Activated T-cell treated with anti-CD3 and anti-CD28 coated beads, Interleukin-2, amount 50 U/mL, for 24 hours (primary cell): Measurements from ENCODE around the gene XRN2.

ENCODE experiments used
- DNase-seq: peaks from one replicate; pipeline ENCODE4 v3.0.0-alpha.2; 2020
- H3K27ac Mint-ChIP-seq: 2 replicates; pipeline ENCODE4 v1.8.0; 2020; ENCODE audit warnings: mild to moderate bottlenecking, mixed read lengths
- H3K27me3 Mint-ChIP-seq: 2 replicates; pipeline ENCODE4 v1.8.0; 2020; ENCODE audit warnings: mixed read lengths
- H3K36me3 Mint-ChIP-seq: 2 replicates; pipeline ENCODE4 v1.8.0; 2020; ENCODE audit warnings: low read depth, mixed read lengths
- H3K4me1 Mint-ChIP-seq: 2 replicates; pipeline ENCODE4 v1.8.0; 2020; ENCODE audit warnings: low read depth, mixed read lengths
- H3K4me3 Mint-ChIP-seq: 2 replicates; pipeline ENCODE4 v1.8.0; 2020; ENCODE audit warnings: mild to moderate bottlenecking, moderate library complexity, mixed read lengths
- H3K9me3 Mint-ChIP-seq: 2 replicates; pipeline ENCODE4 v1.8.0; 2020; ENCODE audit warnings: mixed read lengths

Gene XRN2, protein sequence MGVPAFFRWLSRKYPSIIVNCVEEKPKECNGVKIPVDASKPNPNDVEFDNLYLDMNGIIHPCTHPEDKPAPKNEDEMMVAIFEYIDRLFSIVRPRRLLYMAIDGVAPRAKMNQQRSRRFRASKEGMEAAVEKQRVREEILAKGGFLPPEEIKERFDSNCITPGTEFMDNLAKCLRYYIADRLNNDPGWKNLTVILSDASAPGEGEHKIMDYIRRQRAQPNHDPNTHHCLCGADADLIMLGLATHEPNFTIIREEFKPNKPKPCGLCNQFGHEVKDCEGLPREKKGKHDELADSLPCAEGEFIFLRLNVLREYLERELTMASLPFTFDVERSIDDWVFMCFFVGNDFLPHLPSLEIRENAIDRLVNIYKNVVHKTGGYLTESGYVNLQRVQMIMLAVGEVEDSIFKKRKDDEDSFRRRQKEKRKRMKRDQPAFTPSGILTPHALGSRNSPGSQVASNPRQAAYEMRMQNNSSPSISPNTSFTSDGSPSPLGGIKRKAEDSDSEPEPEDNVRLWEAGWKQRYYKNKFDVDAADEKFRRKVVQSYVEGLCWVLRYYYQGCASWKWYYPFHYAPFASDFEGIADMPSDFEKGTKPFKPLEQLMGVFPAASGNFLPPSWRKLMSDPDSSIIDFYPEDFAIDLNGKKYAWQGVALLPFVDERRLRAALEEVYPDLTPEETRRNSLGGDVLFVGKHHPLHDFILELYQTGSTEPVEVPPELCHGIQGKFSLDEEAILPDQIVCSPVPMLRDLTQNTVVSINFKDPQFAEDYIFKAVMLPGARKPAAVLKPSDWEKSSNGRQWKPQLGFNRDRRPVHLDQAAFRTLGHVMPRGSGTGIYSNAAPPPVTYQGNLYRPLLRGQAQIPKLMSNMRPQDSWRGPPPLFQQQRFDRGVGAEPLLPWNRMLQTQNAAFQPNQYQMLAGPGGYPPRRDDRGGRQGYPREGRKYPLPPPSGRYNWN

DNA sequence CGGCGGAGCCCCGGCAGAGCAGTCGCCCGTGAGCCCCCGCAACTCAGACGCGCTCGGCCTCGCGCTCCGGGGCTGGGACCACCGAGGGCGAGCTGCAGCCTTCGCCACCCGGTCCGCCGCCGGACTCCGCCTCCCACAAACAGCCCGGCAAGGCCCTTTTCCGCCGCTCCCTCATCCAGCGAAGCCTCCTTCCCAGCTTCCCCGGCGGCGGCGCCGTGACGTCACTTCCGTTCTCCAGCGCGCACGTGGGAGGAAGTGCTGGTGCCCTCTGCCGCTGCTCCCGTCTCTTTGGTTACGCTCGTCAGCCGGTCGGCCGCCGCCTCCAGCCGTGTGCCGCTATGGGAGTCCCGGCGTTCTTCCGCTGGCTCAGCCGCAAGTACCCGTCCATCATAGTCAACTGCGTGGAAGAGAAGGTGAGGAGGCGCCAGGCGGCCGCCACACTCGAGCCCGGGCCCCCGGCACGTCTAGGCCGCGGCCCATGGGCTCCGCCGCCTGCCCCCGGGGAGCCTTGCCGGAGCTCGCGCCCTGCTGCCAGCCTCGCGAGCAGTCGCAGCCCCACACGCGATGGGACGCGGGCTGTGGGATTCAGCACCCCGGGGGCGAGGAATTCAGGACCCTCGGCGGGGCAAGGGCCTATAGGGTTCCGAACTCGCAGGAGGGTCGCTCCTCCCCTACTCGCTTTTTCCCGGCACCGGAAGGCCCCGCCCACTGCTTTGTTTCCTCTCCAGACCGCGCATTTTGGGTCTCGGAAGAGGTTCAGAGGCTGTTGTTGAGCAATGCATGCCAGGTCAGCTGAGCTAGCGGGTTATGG lies at the start of gene XRN2:
XRN2 (plus strand) TSS at position 271 of the 811 bp plus-strand sequence; CDS start at position 339, 68 bp downstream.
- peak; percentile 98 for DNase-seq
- peaks cover 3% of the 10 kb centered on the region for H3K9me3 Mint-ChIP-seq
- H3K36me3 Mint-ChIP-seq = peaks cover 50% of the 10 kb centered on the region
- H3K27me3 Mint-ChIP-seq = no peaks in the 10 kb centered on the region
- H3K4me1 Mint-ChIP-seq = peaks cover 51% of the 10 kb centered on the region
- peak within 1 kb of the TSS; percentile 97 for H3K4me3 Mint-ChIP-seq
- H3K27ac Mint-ChIP-seq = peak within 1 kb of the TSS; percentile 100

DNA sequence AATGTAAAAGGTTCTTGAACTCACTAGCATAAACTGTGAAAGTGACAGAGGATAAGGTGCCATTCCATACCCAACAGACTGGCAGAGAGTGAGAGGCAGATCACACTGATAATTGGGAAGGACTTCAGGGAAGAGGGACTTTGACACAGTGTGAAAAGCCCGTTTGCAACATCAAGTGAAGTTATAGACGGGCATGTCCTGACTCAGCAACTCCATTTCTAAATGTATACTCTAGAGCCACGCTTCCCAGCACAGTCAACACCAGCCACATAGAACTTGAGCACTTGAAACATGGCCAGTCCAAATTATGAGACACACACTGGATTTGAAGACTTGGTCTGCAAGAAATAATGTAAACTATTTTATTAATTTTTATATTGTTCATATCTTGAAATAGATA lies 45.9 kb upstream of the XRN2 start:
- H3K27ac Mint-ChIP-seq = no peak overlapping the region
- peaks cover 6% of the 10 kb centered on the region for H3K4me1 Mint-ChIP-seq
- no peaks in the 10 kb centered on the region for H3K36me3 Mint-ChIP-seq
- no peak overlapping the region for H3K4me3 Mint-ChIP-seq
- no peaks in the 10 kb centered on the region for H3K9me3 Mint-ChIP-seq
- DNase-seq = no peak
- H3K27me3 Mint-ChIP-seq = peaks cover 3% of the 10 kb centered on the region

DNA sequence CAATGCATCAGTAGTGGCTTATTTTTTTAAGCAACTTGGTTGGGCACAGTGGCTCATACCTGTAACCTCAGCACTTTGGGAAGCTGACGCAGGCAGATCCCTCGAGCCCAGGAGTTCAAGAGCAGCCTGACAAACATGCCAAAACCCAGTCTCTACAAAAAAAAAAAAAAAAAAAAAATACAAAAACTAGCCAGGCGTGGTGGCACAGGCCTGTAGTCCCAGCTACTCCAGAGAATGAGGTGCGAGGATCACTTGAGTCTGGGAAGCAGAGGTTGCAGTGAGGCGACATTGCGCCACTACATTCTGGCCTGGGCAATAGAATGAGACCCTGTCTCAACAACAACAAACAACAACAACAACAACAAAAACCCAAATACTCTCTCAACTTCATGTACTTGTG lies 44.7 kb upstream of the XRN2 start:
- no peak for DNase-seq
- H3K4me3 Mint-ChIP-seq = no peak overlapping the region
- H3K4me1 Mint-ChIP-seq = no peaks in the 10 kb centered on the region
- H3K27ac Mint-ChIP-seq = no peak overlapping the region
- H3K27me3 Mint-ChIP-seq = peaks cover 13% of the 10 kb centered on the region
- no peaks in the 10 kb centered on the region for H3K9me3 Mint-ChIP-seq
- no peaks in the 10 kb centered on the region for H3K36me3 Mint-ChIP-seq

DNA sequence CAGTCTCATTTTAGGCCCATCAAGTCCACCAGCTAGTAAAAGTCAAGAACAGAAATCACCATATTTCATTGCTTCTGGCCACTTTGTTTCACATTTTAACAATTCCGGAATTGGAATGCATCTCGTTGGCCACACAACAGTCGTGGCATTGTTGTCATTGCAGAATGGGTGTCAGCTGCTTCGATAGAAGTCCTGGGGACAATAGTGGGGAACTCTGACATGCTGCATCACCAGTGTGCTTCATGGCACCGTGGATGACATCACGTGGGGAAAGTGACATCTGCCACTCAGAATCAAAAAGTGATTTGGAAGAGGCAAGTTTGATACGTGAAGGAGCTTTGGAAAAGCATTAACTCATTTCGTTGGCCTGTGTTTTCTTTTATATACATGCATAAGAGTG lies 43.8 kb upstream of the XRN2 start:
- Mint-ChIP-seq H3K9me3 (no peaks in the 10 kb centered on the region), H3K27ac (no peak overlapping the region), H3K27me3 (peaks cover 17% of the 10 kb centered on the region), H3K36me3 (no peaks in the 10 kb centered on the region), H3K4me1 (no peaks in the 10 kb centered on the region), H3K4me3 (no peak overlapping the region)
- DNase-seq = no peak

DNA sequence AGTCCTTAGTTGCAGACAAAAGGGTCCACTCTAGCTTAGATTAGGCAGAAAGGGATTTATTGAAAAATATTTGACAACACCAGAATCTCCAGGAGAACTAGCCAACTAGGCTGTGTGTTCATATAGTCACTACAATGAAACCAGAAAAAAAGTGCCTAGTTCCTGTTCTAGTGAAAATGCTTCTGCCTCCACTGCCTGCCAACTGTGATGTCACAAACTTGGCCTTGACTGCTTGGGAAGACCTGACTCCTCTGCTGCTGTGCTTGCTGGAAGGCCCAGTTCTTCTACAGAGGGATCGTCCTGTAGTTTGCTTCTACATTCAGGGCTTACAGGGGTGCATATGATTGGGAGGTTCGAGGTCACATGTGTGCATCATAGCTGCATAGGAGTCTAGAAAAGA lies 40.3 kb upstream of the XRN2 start:
- no peak for DNase-seq
- Mint-ChIP-seq H3K27me3 (peaks cover 22% of the 10 kb centered on the region), H3K36me3 (no peaks in the 10 kb centered on the region)

DNA sequence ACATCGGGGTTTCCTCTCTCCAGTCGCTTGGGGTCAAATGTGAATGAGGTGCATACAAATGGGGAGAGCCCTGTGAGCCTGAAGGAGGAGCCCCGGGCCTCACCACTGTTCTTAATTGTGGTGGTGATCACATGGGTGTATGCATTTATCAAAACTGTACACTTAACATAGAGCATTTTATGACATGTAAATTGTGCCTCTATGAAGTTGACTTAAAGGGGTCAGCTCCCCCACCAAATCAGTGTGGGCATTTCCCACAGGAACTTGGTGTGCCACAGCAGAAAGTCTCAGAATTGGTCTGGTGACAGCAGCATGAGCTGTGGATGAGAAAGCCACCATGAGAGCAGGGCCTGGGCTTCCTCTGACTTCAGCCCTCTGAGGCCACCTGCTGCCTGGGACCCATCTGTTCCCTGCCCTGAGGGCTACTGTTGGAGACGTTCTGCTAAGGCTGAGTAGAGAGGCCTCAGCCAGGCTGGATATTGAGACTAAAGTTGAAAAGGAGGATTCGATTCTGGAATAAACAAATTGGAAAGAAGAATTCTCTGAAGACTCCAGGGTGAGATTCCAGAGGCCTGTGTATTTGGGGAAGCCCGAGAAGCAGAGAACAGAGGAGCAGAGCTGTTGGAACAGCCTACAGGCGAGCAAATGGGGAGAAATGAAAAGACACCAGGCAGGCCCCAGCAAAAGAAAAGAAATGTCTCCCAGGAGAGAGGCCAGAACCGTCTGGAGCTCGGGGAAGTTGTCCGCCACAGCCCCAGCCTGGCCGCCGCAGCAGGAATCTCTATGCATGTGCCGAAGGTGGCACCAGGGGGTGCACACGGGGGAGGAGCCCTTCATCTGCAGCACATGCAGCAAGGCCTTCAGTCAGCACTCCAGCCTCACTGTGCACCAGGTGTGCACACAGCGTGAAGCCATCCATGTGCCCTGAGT lies 37.6 kb upstream of the XRN2 start:
- Mint-ChIP-seq H3K4me1 (no peaks in the 10 kb centered on the region), H3K36me3 (no peaks in the 10 kb centered on the region), H3K27me3 (peaks cover 22% of the 10 kb centered on the region), H3K4me3 (no peak overlapping the region), H3K9me3 (no peaks in the 10 kb centered on the region), H3K27ac (no peak overlapping the region)
- DNase-seq = no peak

More for the DNA sequence above, 40.3 kb upstream of the XRN2 start:
- no peaks in the 10 kb centered on the region for H3K9me3 Mint-ChIP-seq
- no peak overlapping the region for H3K4me3 Mint-ChIP-seq
- no peak overlapping the region for H3K27ac Mint-ChIP-seq
- H3K4me1 Mint-ChIP-seq = no peaks in the 10 kb centered on the region

DNA sequence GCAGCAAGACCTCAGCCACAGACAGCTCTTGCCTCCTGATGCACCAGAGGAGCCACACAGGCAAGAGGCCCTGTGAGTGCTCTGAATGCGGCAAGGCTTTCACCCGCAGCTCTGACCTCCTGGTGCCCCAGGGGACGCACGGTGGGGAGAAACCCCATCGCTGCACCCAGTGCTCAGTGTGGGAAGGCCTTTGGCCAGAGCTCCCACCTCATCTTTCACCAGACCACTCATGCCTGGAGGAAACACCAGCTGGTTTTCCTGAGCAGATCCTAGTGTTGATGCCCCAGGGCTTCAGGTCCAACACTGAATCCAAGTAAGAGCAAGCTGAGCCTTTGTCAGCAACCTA lies 37.0 kb upstream of the XRN2 start:
- Mint-ChIP-seq H3K27ac (no peak overlapping the region), H3K36me3 (no peaks in the 10 kb centered on the region), H3K4me3 (no peak overlapping the region), H3K4me1 (no peaks in the 10 kb centered on the region), H3K9me3 (no peaks in the 10 kb centered on the region), H3K27me3 (peaks cover 22% of the 10 kb centered on the region)
- DNase-seq = no peak

DNA sequence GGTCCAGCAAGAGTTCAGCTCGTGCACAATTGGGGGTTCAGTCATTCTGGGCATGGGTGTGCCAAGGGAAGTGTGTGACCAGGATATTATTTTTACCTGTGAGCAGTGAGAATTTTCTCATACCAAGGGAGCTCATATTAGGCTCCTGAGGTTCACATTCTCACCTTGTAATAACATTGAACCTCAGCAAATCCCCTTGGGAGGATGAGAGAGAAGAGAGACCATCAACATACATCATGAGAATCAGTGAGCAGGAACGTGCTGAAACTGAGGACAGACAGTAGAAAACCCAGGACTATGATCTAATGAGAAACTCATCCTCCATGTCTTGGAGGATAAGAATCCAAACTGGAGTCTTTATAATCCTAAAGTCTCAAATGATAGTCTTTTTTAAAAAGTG lies 33.4 kb upstream of the XRN2 start:
- Mint-ChIP-seq H3K27ac (no peak overlapping the region), H3K9me3 (no peaks in the 10 kb centered on the region), H3K27me3 (peaks cover 21% of the 10 kb centered on the region), H3K4me3 (no peak overlapping the region), H3K36me3 (no peaks in the 10 kb centered on the region), H3K4me1 (no peaks in the 10 kb centered on the region)
- DNase-seq = no peak

DNA sequence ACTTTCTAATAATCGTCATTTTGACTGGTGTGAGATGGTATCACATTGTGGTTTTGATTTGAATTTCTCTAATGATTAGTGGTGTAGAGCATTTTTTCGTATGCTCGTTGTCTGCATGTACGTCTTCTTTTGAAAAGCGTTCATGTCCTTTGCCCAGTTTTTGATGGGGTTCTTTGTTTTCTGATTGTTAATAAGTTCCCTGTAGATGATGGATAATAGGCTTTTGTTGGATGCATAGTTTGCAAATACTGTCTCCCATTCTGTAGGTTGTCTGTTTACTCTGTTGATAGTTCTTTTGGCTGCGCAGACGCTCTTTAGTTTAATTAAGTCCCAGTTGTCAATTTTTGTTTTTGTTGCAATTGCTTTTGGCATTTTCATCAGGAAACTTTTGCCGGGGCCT lies 32.3 kb upstream of the XRN2 start:
- H3K9me3 Mint-ChIP-seq = no peaks in the 10 kb centered on the region
- no peak overlapping the region for H3K27ac Mint-ChIP-seq
- peaks cover 20% of the 10 kb centered on the region for H3K27me3 Mint-ChIP-seq
- H3K4me3 Mint-ChIP-seq = no peak overlapping the region
- H3K36me3 Mint-ChIP-seq = no peaks in the 10 kb centered on the region
- DNase-seq = no peak
- H3K4me1 Mint-ChIP-seq = no peaks in the 10 kb centered on the region

DNA sequence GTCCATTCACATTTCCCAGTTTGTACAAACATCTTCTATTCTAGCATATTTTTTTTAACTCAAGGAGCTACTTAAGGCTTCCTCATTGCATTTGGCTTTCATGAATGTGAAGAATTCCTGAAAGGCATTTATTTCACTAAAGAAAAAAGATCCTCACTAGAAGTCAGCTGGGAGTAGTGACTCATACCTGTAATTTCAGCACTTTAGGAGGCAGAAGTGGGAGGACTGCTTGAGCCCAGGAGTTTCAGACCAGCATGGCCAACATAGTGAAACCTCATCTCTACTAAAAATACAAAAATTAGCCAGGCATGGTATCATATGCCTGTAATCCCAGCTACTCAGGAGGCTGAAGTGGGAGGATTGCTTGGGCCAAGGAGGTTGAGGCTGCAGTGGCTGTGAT lies 30.9 kb upstream of the XRN2 start:
- Mint-ChIP-seq H3K4me3 (no peak overlapping the region), H3K27ac (no peak overlapping the region), H3K27me3 (peaks cover 20% of the 10 kb centered on the region), H3K4me1 (no peaks in the 10 kb centered on the region), H3K9me3 (no peaks in the 10 kb centered on the region), H3K36me3 (no peaks in the 10 kb centered on the region)
- DNase-seq = no peak

DNA sequence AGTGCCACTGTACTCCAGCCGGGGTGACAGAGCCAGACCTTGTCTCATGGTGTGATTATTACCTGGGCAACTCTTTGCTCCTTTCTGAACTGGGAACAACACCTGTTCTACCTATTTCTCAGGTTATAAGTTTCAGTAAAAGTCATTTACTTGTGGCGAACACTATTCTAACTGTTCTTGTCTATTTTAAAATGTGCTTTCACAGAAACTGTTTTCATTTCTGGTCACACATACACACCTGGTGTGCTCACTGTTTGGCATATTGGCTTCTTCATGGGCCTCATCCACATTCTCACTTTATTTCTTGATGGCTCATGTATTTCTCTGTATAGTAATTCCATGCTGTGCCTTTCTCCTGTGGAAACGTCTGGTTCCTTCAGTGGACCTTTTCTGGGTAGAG lies 30.5 kb upstream of the XRN2 start:
- Mint-ChIP-seq H3K4me1 (no peaks in the 10 kb centered on the region), H3K36me3 (no peaks in the 10 kb centered on the region)

DNA sequence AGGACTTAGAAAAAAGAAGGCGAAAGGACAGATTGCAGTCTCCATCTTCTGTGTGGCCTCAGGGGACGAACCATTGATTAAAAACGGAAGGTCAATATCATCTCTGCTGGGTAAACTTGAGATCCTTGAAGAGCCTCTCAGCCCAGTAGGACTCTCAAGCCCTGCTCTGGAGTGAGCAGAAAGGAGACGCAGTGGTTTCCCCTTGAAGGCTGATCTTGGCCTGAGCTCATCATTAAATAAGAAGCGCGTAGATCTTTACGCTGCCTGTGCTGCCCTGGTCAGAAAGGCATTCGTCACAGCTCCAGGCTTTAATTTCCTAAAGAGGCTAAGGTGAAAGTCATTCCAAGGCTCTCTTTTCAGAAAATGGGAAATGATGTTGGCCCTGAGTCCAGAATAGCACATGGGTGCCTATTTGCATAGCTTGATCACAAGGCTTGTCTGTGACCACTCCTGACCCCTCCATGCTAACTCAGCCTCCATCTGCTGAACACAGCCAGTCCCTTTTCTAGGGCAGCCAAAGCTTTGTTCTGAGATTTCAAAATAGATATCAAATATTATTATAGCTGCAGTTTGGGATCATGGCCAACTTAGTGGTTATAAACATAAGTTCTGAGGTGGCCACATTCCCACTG lies 29.3 kb upstream of the XRN2 start:
- no peaks in the 10 kb centered on the region for H3K4me1 Mint-ChIP-seq
- H3K9me3 Mint-ChIP-seq = no peaks in the 10 kb centered on the region
- DNase-seq = no peak
- no peaks in the 10 kb centered on the region for H3K36me3 Mint-ChIP-seq
- H3K4me3 Mint-ChIP-seq = no peak overlapping the region
- H3K27me3 Mint-ChIP-seq = peaks cover 23% of the 10 kb centered on the region
- no peak overlapping the region for H3K27ac Mint-ChIP-seq

More for the DNA sequence above, 30.5 kb upstream of the XRN2 start:
- H3K9me3 Mint-ChIP-seq = no peaks in the 10 kb centered on the region
- H3K27me3 Mint-ChIP-seq = peaks cover 20% of the 10 kb centered on the region
- DNase-seq = no peak
- H3K27ac Mint-ChIP-seq = no peak overlapping the region
- H3K4me3 Mint-ChIP-seq = no peak overlapping the region

DNA sequence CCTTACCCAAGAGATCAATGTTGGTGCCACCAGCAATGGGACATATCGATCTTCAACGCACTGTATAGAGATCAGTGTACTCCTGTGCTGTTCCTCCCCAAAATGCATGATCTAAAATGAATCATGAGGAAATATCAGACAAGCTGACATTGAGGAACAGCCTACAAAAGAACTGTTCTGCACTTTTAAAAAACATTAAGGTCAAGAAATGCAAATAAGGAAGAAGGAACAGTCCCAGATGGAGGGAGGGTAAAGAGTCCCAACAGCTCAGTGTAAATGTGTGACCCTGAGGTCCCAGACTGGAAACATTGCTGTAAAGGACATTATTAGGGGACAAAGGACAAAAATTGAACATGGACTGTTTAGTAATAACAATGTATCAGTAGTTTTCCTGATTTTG lies 24.3 kb upstream of the XRN2 start:
- Mint-ChIP-seq H3K4me3 (no peak overlapping the region), H3K27ac (no peak overlapping the region), H3K27me3 (peaks cover 34% of the 10 kb centered on the region), H3K9me3 (no peaks in the 10 kb centered on the region), H3K36me3 (no peaks in the 10 kb centered on the region), H3K4me1 (peaks cover 8% of the 10 kb centered on the region)
- no peak for DNase-seq
